Inflammatory macrophage treated with lipopolysaccharide for 4 hours (primary cell): Measurements from ENCODE around the gene SETDB1.
A peak's percentile ranks its signal among the peaks of the same experiment; 100 is the strongest.

Experiments
- DNase-seq: peaks from one replicate; pipeline ENCODE4 v3.0.0-alpha.2; 2020

The SETDB1 gene

GRCh38 chr1:151006327-151007052 is 80.3 kb downstream of the SETDB1 start, which contains the start of gene MINDY1:
MINDY1 (minus strand) TSS chr1:151006902; CDS start chr1:151002617, 4,285 bp downstream.
- peak; percentile 76 for DNase-seq

DNA sequence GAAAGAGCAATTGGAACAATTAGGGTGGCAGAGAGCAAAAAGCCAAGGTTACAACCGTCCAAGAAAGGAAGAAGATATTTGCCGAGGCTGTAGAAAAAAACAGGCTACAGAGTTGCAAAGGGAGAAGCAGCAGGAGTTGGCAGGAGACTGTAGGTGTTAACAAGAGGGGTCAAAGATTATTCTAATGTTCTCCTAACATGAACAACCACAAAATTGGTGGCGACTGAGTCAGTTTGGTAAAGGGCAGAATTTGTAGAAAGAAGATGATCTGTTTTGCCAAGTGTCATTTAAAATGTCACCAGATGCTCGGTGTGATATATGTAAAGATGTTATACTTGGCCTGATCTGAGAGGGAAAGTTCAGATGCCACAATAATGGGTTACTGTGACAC is 81.7 kb downstream of the SETDB1 start:
- no peak for DNase-seq

DNA sequence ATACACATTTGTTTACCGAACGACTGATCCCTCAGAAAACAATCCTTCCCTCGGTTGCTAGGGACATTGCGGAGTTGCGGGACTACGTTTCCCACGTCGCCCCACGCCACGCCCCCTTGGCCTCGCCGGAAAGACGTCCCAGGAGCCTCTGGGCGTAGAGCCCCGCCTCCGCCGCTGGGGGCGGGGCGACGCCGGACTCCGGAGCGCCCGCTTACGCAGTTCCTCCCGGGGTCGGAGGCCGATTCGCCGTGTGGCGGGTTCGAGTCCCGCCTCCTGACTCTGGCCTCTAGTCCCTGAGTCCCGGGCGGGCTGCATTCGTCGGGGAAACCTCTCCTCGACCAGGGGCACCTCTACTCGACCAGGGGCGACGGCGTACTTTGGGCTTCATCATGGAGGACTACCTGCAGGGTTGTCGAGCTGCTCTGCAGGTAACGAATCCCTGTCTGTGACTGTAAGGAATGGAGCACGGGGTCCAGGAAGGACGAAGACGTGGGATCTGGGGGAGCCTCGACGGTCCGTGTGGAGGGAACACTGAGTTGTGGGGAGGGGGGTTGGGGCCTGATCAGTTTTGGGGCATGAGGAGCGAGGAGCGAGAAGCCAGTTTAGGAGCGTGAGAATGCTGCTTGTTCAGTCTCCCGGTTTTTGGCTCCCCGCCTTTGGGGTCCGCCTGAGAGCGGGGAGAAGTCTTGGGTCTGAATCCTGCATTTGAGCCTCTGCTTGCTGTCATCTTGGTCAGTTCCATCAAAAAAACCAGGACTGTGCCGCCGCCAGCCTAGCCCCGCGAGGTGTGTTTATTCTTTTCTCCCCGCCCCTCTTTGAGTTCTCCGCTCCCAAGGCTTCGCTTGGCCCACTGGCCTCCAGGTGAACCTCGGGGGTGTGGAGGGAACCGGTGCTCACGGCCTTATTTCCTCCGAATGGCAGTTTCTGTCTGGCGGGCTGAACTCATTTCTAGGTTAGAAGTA is 82.4 kb downstream of the SETDB1 start, which contains the start of gene PRUNE1:
Gene PRUNE1, plus strand, starts transcription at position 206 of the 962 bp plus-strand sequence. Its CDS starts 184 bp downstream, at position 390.
- DNase-seq = peak; percentile 98

DNA sequence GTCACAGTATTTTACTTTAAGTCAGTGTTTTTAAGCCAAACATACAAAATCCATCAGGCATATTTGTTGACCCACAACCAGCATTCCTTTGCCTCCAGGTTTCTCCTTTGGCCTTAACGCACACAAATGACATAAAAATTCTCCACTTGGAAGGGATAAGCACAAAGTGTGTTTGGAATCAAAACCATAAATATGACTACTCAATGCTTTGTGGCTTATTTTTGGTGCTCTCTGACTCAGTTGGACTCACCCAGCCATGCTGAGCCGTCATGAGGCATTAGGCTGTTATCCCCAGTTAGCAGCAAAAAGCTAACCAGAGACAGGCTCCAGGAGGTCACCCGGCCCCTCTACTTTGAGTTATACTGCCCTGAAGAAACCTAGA is 83.0 kb downstream of the SETDB1 start:
- DNase-seq = no peak

DNA sequence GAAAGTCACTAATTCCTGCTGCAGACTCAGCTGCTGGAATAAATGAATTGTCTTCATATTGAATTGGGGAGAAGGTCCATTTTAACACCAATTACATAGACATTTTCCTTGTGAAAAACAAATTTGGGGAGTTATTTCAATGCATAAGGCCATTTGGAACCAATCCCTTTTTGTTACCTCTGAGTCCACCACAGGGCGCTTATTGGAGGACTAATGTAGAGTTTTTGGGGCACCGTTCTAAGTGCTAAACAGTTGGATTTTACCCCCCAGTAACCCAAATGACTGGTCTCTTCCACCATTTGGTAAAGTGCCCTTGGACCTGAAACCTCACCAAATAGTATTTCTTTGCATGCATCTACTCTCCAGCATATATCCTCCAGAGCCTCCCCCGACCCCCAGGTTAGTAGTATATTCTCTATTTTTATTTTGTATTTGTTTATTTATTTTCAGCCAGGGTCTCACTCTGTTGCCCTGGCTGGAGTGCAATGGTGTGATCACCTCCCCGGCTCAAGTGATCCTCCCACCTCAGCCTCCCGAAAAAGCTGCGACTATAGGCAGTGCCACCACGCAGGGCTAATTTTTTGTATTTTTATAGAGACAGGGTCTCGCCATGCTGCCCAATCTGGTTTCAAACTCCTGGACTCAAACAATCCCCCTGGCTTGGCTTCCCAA is 83.6 kb downstream of the SETDB1 start:
- DNase-seq = no peak

GRCh38 chr1:151010346-151010726 is 84.2 kb downstream of the SETDB1 start:
- no peak for DNase-seq

DNA sequence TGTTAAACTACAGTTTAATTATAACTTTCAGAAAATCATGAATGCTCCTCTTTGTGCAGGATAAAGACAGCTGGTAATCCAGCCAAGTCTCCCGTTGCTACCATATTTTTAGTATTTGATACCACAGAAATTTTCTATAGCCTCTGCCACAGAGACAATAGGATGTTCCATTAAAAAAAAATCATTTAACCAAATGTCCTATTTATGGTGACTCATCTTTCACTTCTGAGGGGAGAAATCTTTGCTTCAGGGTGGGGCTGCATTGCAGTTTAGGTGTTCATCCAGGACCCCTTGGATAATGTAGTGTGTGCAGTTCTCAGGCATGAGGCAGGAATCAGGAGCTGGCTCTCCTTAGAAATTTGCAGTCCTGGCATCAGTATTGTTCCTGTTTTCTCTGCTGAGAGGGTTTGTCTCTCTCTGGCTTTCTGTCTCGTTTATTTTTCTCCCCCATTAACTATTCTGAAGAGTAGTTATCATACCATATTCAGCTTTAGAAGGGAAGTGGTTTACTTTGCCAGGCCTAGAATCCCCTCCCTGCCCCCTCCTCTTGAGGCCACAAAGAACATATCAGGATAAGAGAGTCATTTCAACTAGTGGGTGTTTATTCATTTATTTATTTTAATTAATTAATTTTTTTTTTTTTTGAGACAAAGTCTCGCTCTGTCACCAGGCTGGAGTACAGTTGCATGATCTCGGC is 85.1 kb downstream of the SETDB1 start:
- DNase-seq = no peak

DNA sequence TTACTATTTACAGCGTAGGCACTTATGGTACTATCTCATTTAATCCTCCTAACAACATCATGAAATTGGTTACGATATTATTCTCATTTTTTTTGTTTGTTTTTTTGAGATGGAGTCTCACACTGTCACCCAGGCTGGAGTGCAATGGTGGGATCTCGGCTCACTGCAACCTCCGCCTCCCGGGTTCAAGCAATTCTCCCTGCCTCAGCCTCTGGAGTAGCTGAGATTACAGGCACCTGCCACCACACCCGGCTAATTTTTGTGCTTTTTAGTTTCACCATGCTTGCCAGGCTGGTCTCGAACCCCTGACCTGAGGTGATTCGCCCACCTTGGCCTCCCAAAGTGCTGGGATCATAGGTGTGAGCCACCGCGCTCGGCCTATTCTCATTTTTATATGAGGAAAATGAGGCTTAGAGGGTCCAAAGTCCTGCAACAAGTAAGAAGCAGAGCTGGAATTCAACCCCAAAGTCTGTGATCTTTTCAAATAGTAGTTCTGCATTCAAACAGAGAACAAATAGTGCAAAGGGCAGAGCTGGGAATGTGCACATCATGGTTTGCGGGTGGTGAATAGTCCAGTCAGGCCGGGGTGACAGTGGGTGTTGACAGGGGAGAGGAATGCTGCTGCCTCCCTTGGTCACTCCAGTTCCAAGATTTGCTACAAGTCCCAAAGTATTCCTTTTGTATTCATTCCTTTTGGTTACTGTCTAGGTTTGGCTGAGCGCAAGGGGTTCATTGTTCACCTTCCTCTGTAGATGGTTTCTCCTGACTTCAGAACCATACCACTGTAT is 86.7 kb downstream of the SETDB1 start:
- DNase-seq = no peak

GRCh38 chr1:151013518-151013917 is 87.4 kb downstream of the SETDB1 start:
- DNase-seq = no peak
